ENCODE data around the gene PRTG. TPM values are rescaled to one million over a fixed set of nuclear protein-coding genes. Genes with fewer than 3 reads are reported as not detected.

PRTG gene
- total and polyA plus RNA-seq, 2 of the 13 experiments (the other 11 are each of a cell fraction or from before 2014, with no cell fraction given), result 13.2 to 22.3 TPM

DNA sequence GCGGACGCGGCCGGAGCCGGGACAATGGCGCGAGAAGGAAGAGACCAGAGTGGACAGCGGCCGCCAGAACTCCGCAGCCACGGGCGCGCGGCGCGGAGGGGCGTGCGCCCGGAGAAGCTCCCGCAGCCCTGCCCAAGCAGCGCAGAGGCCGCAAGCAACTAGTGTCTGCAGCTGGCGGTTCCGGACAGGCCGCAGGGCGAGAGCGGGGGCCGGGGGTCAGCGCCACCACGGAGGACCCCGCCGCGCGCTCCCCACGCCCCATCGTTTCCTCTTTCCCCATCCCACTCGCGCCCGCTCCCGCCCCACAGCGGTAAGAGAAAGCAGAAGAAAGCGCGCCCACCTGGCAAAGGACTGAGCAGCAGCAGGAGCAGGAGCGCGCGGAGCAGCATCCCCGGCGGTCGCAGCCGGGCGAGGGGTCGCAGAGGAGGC is 440 bp downstream of the PRTG start (continued):
- TF ChIP-seq, protein P1, sequence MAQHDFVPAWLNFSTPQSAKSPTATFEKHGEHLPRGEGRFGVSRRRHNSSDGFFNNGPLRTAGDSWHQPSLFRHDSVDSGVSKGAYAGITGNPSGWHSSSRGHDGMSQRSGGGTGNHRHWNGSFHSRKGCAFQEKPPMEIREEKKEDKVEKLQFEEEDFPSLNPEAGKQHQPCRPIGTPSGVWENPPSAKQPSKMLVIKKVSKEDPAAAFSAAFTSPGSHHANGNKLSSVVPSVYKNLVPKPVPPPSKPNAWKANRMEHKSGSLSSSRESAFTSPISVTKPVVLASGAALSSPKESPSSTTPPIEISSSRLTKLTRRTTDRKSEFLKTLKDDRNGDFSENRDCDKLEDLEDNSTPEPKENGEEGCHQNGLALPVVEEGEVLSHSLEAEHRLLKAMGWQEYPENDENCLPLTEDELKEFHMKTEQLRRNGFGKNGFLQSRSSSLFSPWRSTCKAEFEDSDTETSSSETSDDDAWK (CRISPR knock-in tag; IDR thresholded peaks at IDR 0.05), result no peak
- TF ChIP-seq NPAS2 (CRISPR knock-in tag; IDR thresholded peaks at IDR 0.05; ENCODE audit: borderline replicate concordance) (no peak), ZNF614 (CRISPR knock-in tag; IDR thresholded peaks at IDR 0.05; ENCODE audit: borderline replicate concordance) (no peak), CBX5 (CRISPR knock-in tag; IDR thresholded peaks at IDR 0.05; ENCODE audit: borderline replicate concordance) (no peak), SOX13 (IDR thresholded peaks at IDR 0.05) (no peak), SOX13 (CRISPR knock-in tag; conservative IDR thresholded peaks at IDR 0.05 in 1 of 2, IDR thresholded peaks at IDR 0.05 in 1 of 2) (no peak), ONECUT2 (CRISPR knock-in tag; IDR thresholded peaks at IDR 0.05) (no peak), ZIK1 (CRISPR knock-in tag; IDR thresholded peaks at IDR 0.05; ENCODE audit: borderline replicate concordance, low read depth) (no peak), RFX5 (IDR thresholded peaks at IDR 0.05; ENCODE audit: low read depth, low read length) (no peak), ZNF709 (CRISPR knock-in tag; IDR thresholded peaks at IDR 0.05) (0 out of 2 replicates have a peak, but pooled peaks have one; percentile 28), PHF5A (CRISPR knock-in tag; IDR thresholded peaks at IDR 0.05; ENCODE audit: low read depth, unreplicated experiment) (no peak), ATAD3A (CRISPR knock-in tag; IDR thresholded peaks at IDR 0.05) (no peak), FOXP1 (IDR thresholded peaks at IDR 0.05) (no peak), FOXP1 (CRISPR knock-in tag; IDR thresholded peaks at IDR 0.05) (no peak), TARDBP (CRISPR knock-in tag; IDR thresholded peaks at IDR 0.05) (no peak), MAFG (CRISPR knock-in tag; IDR thresholded peaks at IDR 0.05) (no peak), ZNF33B (CRISPR knock-in tag; IDR thresholded peaks at IDR 0.05) (no peak), TCF12 (IDR thresholded peaks at IDR 0.05) (no peak), TCF12 (CRISPR knock-in tag; IDR thresholded peaks at IDR 0.05) (0 out of 2 replicates have a peak, but pooled peaks have one; percentile 47), RARG (CRISPR knock-in tag; IDR thresholded peaks at IDR 0.05; ENCODE audit: low read depth) (no peak), ZNF570 (CRISPR knock-in tag; IDR thresholded peaks at IDR 0.05; ENCODE audit: borderline replicate concordance) (peak; percentile 30; the same call in 1 of the 2 replicates), XRCC5 (optimal IDR thresholded peaks at IDR 0.05; ENCODE audit: low read length) (no peak), ZNF333 (CRISPR knock-in tag; IDR thresholded peaks at IDR 0.05; ENCODE audit: borderline replicate concordance) (no peak)
- TF ChIP-seq, protein P2, sequence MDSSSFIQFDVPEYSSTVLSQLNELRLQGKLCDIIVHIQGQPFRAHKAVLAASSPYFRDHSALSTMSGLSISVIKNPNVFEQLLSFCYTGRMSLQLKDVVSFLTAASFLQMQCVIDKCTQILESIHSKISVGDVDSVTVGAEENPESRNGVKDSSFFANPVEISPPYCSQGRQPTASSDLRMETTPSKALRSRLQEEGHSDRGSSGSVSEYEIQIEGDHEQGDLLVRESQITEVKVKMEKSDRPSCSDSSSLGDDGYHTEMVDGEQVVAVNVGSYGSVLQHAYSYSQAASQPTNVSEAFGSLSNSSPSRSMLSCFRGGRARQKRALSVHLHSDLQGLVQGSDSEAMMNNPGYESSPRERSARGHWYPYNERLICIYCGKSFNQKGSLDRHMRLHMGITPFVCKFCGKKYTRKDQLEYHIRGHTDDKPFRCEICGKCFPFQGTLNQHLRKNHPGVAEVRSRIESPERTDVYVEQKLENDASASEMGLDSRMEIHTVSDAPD (CRISPR knock-in tag; IDR thresholded peaks at IDR 0.05), result no peak
- TF ChIP-seq, protein P3, sequence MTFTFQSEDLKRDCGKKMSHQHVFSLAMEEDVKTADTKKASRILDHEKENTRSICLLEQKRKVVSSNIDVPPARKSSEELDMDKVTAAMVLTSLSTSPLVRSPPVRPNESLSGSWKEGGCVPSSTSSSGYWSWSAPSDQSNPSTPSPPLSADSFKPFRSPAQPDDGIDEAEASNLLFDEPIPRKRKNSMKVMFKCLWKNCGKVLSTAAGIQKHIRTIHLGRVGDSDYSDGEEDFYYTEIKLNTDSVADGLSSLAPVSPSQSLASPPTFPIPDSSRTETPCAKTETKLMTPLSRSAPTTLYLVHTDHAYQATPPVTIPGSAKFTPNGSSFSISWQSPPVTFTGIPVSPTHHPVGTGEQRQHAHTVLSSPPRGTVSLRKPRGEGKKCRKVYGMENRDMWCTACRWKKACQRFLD (CRISPR knock-in tag; IDR thresholded peaks at IDR 0.05; ENCODE audit: borderline replicate concordance), result no peak
- TF ChIP-seq, protein P4, sequence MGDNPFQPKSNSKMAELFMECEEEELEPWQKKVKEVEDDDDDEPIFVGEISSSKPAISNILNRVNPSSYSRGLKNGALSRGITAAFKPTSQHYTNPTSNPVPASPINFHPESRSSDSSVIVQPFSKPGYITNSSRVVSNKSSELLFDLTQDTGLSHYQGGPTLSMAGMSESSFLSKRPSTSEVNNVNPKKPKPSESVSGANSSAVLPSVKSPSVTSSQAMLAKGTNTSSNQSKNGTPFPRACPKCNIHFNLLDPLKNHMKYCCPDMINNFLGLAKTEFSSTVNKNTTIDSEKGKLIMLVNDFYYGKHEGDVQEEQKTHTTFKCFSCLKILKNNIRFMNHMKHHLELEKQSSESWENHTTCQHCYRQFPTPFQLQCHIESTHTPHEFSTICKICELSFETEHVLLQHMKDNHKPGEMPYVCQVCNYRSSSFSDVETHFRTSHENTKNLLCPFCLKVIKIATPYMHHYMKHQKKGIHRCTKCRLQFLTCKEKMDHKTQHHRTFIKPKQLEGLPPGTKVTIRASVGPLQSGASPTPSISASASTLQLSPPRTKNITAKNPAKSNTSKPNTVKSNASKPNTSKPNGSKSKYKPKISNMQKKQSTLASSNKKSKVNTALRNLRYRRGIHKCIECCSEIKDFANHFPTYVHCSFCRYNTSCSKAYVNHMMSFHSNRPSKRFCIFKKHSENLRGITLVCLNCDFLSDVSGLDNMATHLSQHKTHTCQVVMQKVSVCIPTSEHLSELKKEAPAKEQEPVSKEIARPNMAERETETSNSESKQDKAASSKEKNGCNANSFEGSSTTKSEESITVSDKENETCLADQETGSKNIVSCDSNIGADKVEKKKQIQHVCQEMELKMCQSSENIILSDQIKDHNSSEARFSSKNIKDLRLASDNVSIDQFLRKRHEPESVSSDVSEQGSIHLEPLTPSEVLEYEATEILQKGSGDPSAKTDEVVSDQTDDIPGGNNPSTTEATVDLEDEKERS (CRISPR knock-in tag; IDR thresholded peaks at IDR 0.05), result no peak

Measured in HepG2 (cell line).